ENCODE data around the gene CA4.
"Not testable (repeated sequence)": the region's sequence is repeated elsewhere in the genome, so short reads cannot be mapped to it uniquely, and the experiment has no call there.

DNA sequence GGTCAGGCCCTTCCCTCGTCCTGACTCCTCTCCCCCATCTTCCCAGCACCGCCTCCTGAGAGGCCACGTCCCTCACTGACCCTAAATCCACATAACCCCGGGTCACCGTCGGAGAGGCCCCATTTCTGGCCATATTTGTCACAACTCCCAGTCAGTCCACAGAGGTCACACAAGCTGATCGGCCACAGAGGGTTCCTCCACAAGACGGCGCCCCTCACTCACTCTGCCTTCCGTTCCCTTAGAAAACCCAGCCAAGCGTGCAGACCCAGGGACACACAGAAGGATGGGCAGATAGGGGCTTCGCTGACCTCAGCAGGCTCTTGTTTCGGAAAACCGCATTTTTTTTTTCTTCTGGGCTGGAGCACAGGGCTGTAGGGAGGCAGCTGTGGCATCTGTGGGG is 33.6 kb upstream of the CA4 start:
- TF ChIP-seq, protein P1, sequence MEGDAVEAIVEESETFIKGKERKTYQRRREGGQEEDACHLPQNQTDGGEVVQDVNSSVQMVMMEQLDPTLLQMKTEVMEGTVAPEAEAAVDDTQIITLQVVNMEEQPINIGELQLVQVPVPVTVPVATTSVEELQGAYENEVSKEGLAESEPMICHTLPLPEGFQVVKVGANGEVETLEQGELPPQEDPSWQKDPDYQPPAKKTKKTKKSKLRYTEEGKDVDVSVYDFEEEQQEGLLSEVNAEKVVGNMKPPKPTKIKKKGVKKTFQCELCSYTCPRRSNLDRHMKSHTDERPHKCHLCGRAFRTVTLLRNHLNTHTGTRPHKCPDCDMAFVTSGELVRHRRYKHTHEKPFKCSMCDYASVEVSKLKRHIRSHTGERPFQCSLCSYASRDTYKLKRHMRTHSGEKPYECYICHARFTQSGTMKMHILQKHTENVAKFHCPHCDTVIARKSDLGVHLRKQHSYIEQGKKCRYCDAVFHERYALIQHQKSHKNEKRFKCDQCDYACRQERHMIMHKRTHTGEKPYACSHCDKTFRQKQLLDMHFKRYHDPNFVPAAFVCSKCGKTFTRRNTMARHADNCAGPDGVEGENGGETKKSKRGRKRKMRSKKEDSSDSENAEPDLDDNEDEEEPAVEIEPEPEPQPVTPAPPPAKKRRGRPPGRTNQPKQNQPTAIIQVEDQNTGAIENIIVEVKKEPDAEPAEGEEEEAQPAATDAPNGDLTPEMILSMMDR (IDR thresholded peaks at IDR 0.05): not testable (repeated sequence)
- not testable (repeated sequence) for TF ChIP-seq POLR2A (IDR thresholded peaks at IDR 0.05)

All from prostate gland (tissue), 2 donors.